Measurements from ENCODE around the gene ELP2.
"Not testable (repeated sequence)": the region's sequence is repeated elsewhere in the genome, so short reads cannot be mapped to it uniquely, and the experiment has no call there.

The ELP2 gene

GRCh38 chr18:36160959-36161371 is 31.3 kb downstream of the ELP2 start:
- no peak for DNase-seq (ENCODE audit: low read depth)

GRCh38 chr18:36162981-36163380 is 33.3 kb downstream of the ELP2 start:
- no peak for DNase-seq (ENCODE audit: low read depth)

- DNase-seq (ENCODE audit: low read depth): no peak
Measured at GRCh38 chr18:36167692-36168218, 38.1 kb downstream of the ELP2 start.

GRCh38 chr18:36168296-36168695 is 38.6 kb downstream of the ELP2 start:
- not testable (repeated sequence) for DNase-seq (ENCODE audit: low read depth)

- DNase-seq (ENCODE audit: low read depth): no peak
Measured at GRCh38 chr18:36169938-36170337, 40.2 kb downstream of the ELP2 start.

GRCh38 chr18:36175481-36175880 is 45.8 kb downstream of the ELP2 start:
- no peak for DNase-seq (ENCODE audit: low read depth)

GRCh38 chr18:36176177-36176584 is 46.5 kb downstream of the ELP2 start:
- DNase-seq (ENCODE audit: low read depth): no peak

GRCh38 chr18:36176711-36177110 is 47.0 kb downstream of the ELP2 start:
- no peak for DNase-seq (ENCODE audit: low read depth)

GRCh38 chr18:36177913-36178312 is 48.2 kb downstream of the ELP2 start:
- no peak for DNase-seq (ENCODE audit: low read depth)

- no peak for DNase-seq (ENCODE audit: low read depth)
Measured at GRCh38 chr18:36179562-36180355, 50.1 kb downstream of the ELP2 start.

- DNase-seq (ENCODE audit: low read depth): no peak
Measured at GRCh38 chr18:36181441-36181840, 51.7 kb downstream of the ELP2 start.

GRCh38 chr18:36181898-36182506 is 52.3 kb downstream of the ELP2 start:
- DNase-seq (ENCODE audit: low read depth): no peak

GRCh38 chr18:36183033-36183432 is 53.3 kb downstream of the ELP2 start:
- no peak for DNase-seq (ENCODE audit: low read depth)

- no peak for DNase-seq (ENCODE audit: low read depth)
Measured at GRCh38 chr18:36183987-36184386, 54.3 kb downstream of the ELP2 start.

GRCh38 chr18:36185157-36185556 is 55.5 kb downstream of the ELP2 start:
- no peak for DNase-seq (ENCODE audit: low read depth)

- DNase-seq (ENCODE audit: low read depth): no peak
Measured at GRCh38 chr18:36185901-36186460, 56.3 kb downstream of the ELP2 start.

GRCh38 chr18:36186461-36187192 is 56.9 kb downstream of the ELP2 start:
- no peak for DNase-seq (ENCODE audit: low read depth)

GRCh38 chr18:36187193-36187825 is 57.6 kb downstream of the ELP2 start, which contains the start of gene MOCOS:
Gene MOCOS (plus strand): TSS chr18:36187497. CDS start chr18:36187540, 43 bp downstream.
- DNase-seq (ENCODE audit: low read depth): no peak

- DNase-seq (ENCODE audit: low read depth): no peak
Measured at GRCh38 chr18:36187826-36188721, 58.4 kb downstream of the ELP2 start.

GRCh38 chr18:36188916-36189315 is 59.2 kb downstream of the ELP2 start:
- no peak for DNase-seq (ENCODE audit: low read depth)

GRCh38 chr18:36189486-36189885 is 59.8 kb downstream of the ELP2 start:
- DNase-seq (ENCODE audit: low read depth): no peak

Data from activated gamma-delta T cell treated with anti-CD3 and anti-CD28 coated beads, Interleukin-2, amount 50 U/mL, for 16 hours (primary cell).